22Rv1 (cell line): ENCODE measurements around the gene UBE2F.

ENCODE experiments used
- ZFX ChIP-seq: fragments of 450-650 bp; IDR thresholded peaks from 2 replicates; pipeline ENCODE4 v1.6.1; 2017; ENCODE audit warnings: antibody characterized with exemption, borderline replicate concordance
- TF ChIP-seq, protein P1 (sequence below): fragments of 450-650 bp; IDR thresholded peaks from 2 replicates; pipeline ENCODE4 v1.5.1; 2017; ENCODE audit warnings: mild to moderate bottlenecking

DNA sequence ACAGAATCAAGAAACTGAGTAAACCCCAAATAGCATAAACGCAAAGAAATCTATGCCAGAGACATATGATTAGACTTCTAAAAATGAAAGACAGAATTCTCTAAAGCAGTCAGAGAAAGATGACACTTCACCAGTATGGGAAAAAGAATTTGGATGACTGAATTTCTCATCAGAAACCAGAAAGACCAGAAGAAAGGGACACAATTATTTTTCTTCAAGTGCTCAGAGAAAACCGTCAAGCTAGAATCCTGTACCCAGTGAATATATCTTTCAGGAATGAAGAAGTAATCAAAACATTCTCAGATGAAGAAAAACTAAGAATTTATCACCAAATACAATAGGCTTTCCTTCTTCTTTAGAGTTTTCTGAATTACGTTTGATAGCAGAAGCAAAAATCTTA is 119.1 kb downstream of the UBE2F start:
- TF ChIP-seq, protein P1, sequence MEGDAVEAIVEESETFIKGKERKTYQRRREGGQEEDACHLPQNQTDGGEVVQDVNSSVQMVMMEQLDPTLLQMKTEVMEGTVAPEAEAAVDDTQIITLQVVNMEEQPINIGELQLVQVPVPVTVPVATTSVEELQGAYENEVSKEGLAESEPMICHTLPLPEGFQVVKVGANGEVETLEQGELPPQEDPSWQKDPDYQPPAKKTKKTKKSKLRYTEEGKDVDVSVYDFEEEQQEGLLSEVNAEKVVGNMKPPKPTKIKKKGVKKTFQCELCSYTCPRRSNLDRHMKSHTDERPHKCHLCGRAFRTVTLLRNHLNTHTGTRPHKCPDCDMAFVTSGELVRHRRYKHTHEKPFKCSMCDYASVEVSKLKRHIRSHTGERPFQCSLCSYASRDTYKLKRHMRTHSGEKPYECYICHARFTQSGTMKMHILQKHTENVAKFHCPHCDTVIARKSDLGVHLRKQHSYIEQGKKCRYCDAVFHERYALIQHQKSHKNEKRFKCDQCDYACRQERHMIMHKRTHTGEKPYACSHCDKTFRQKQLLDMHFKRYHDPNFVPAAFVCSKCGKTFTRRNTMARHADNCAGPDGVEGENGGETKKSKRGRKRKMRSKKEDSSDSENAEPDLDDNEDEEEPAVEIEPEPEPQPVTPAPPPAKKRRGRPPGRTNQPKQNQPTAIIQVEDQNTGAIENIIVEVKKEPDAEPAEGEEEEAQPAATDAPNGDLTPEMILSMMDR: no peak
- no peak for TF ChIP-seq ZFX
